GM23338 (cell line): ENCODE data around the gene YPEL4. TPM values are rescaled to one million over a fixed set of nuclear protein-coding genes. Genes with fewer than 3 reads are reported as not detected.

Experiments used
- ATAC-seq: fragments of 200-7000 bp; cut with Tn5 transposase; 3 replicates; pipeline ENCODE4 v1.9.1; 2020
- DNase-seq: peaks from one replicate; pipeline ENCODE4 v3.0.0-alpha.2; 2015; ENCODE audit warnings: low spot score
- H2AFZ ChIP-seq: fragments of 200-600 bp; sonication (generic); 2 replicates; pipeline ENCODE4 v1.8.0; 2016; ENCODE audit warnings: antibody characterized with exemption, mild to moderate bottlenecking, moderate library complexity
- H3F3A ChIP-seq: fragments of 200-600 bp; sonication (generic); replicated peaks from 2 replicates; pipeline ENCODE4 v1.8.0; 2017; ENCODE audit warnings: antibody characterized with exemption, mixed run types, low read depth
- H3K27ac ChIP-seq: fragments of 200-600 bp; sonication (generic); 2 replicates; pipeline ENCODE4 v1.6.1; 2016; ENCODE audit warnings: low read depth
- H3K27me3 ChIP-seq: fragments of 200-600 bp; sonication (generic); 2 replicates; pipeline ENCODE4 v1.8.0; 2016; ENCODE audit warnings: mild to moderate bottlenecking, mixed run types, moderate library complexity; ENCODE audit not compliant: insufficient read depth
- H3K36me3 ChIP-seq: fragments of 200-600 bp; sonication (generic); 2 replicates; pipeline ENCODE4 v1.8.0; 2016; ENCODE audit warnings: mild to moderate bottlenecking; ENCODE audit not compliant: insufficient read depth
- H3K4me1 ChIP-seq: fragments of 200-600 bp; sonication (generic); 2 replicates; pipeline ENCODE4 v1.8.0; 2016; ENCODE audit warnings: mild to moderate bottlenecking, moderate library complexity; ENCODE audit not compliant: insufficient read depth
- H3K4me2 ChIP-seq: fragments of 200-600 bp; sonication (generic); 2 replicates; pipeline ENCODE4 v1.7.1; 2017; ENCODE audit warnings: mixed run types
- H3K4me3 ChIP-seq: fragments of 200-600 bp; sonication (generic); 2 replicates; pipeline ENCODE4 v1.6.1; 2016; ENCODE audit warnings: mixed run types
- H3K79me2 ChIP-seq: fragments of 200-600 bp; sonication (generic); replicated peaks from 2 replicates; pipeline ENCODE4 v1.8.0; 2017; ENCODE audit warnings: mild to moderate bottlenecking; ENCODE audit not compliant: insufficient read depth
- H3K9me2 ChIP-seq: fragments of 200-600 bp; sonication (generic); 2 replicates; pipeline ENCODE4 v1.8.0; 2017; ENCODE audit not compliant: insufficient read depth
- H4K20me1 ChIP-seq: fragments of 200-600 bp; sonication (generic); replicated peaks from 2 replicates; pipeline ENCODE4 v1.8.0; 2017; ENCODE audit warnings: mild to moderate bottlenecking; ENCODE audit not compliant: insufficient read depth
- H3K27ac Mint-ChIP-seq: 2 replicates; pipeline ENCODE4 v1.8.0; 2020; ENCODE audit warnings: inconsistent platforms, mild to moderate bottlenecking, moderate library complexity, mixed read lengths
- H3K27me3 Mint-ChIP-seq: 3 replicates; pipeline ENCODE4 v1.8.0; 2022; ENCODE audit warnings: low read depth, mild to moderate bottlenecking, moderate library complexity, mixed read lengths, inconsistent platforms; ENCODE audit not compliant: insufficient read depth, poor library complexity
- H3K36me3 Mint-ChIP-seq: 3 replicates; pipeline ENCODE4 v1.8.0; 2021; ENCODE audit warnings: low read depth, mild to moderate bottlenecking, inconsistent platforms, moderate library complexity, mixed read lengths
- H3K4me1 Mint-ChIP-seq: 3 replicates; pipeline ENCODE4 v1.8.0; 2020; ENCODE audit warnings: mild to moderate bottlenecking, inconsistent platforms, mixed read lengths
- H3K4me3 Mint-ChIP-seq: 3 replicates; pipeline ENCODE4 v1.8.0; 2021; ENCODE audit warnings: moderate library complexity, mild to moderate bottlenecking, inconsistent platforms, mixed read lengths
- H3K9me3 Mint-ChIP-seq: 3 replicates; pipeline ENCODE4 v1.8.0; 2020; ENCODE audit warnings: moderate library complexity, mild to moderate bottlenecking, inconsistent platforms, mixed read lengths
- CREB1 ChIP-seq: fragments of 250-450 bp; sonication (Bioruptor Pico); IDR thresholded peaks from 2 replicates; pipeline ENCODE4 v1.5.0; 2020; ENCODE audit warnings: low read depth, mild to moderate bottlenecking, moderate library complexity
- ETS1 ChIP-seq: IDR thresholded peaks from 2 replicates; pipeline ENCODE4 v1.6.1; 2016; ENCODE audit warnings: antibody characterized with exemption
- EZH2 ChIP-seq: fragments of 200-600 bp; sonication (generic); IDR thresholded peaks from one replicate; pipeline ENCODE4 v1.8.0; 2017; ENCODE audit warnings: antibody characterized with exemption, mild to moderate bottlenecking, low read depth; ENCODE audit not compliant: unreplicated experiment
- EZH2phosphoT487 ChIP-seq: fragments of 200-600 bp; sonication (generic); IDR thresholded peaks from one replicate; pipeline ENCODE4 v1.8.1; 2018; ENCODE audit warnings: antibody characterized with exemption; ENCODE audit not compliant: unreplicated experiment
- JUNB ChIP-seq: IDR thresholded peaks from one replicate; pipeline ENCODE4 v1.6.1; 2016; ENCODE audit warnings: antibody characterized with exemption; ENCODE audit not compliant: unreplicated experiment
- POLR2AphosphoS5 ChIP-seq: IDR thresholded peaks from 2 replicates; pipeline ENCODE4 v1.6.1; 2016; ENCODE audit warnings: antibody characterized with exemption, low read depth
- ZNF114 ChIP-seq: fragments of 250-450 bp; sonication (Bioruptor Pico); IDR thresholded peaks from 2 replicates; pipeline ENCODE4 v1.5.0; 2020; ENCODE audit warnings: mild to moderate bottlenecking, moderate library complexity
- ZNF331 ChIP-seq: fragments of 250-450 bp; sonication (Bioruptor Pico); IDR thresholded peaks from 2 replicates; pipeline ENCODE4 v1.5.0; 2020; ENCODE audit warnings: low read depth, mild to moderate bottlenecking, moderate library complexity
- polyA plus RNA-seq: library from polyadenylated mRNA; unstranded; fragments of >200 nt; fragmentation: Nextera tagmentation; extraction: Ambion mirVana; gene quantifications from 2 replicates; pipeline ENCODE4 v1.2.1, GENCODE V29; 2016
- total RNA-seq: library from RNA; depleted of rRNA; stranded (reverse); fragments of >200 nt; shearing (Covaris generic); gene quantifications from 2 replicates; pipeline ENCODE4 v1.2.3, GENCODE V29; 2014
- TF ChIP-seq, protein P1 (sequence below): IDR thresholded peaks from one replicate; pipeline ENCODE4 v1.6.1; 2018; ENCODE audit warnings: antibody characterized with exemption; ENCODE audit not compliant: unreplicated experiment
- TF ChIP-seq, protein P2 (sequence below), 2 experiments: fragments of 200-600 bp in 1 of 2; sonication (generic) in 1 of 2; conservative IDR thresholded peaks; 2 replicates each; pipeline versions ENCODE4 v1.5.1 to v1.6.1; 2016 to 2017; ENCODE audit warnings: antibody characterized with exemption in 2 of 2, low read depth in 2 of 2, mild to moderate bottlenecking in 2 of 2, moderate library complexity in 1 of 2

YPEL4 gene
- total and polyA plus RNA-seq, 2 experiments from 2014 or later: 1.1 TPM; not detected in 1

DNA sequence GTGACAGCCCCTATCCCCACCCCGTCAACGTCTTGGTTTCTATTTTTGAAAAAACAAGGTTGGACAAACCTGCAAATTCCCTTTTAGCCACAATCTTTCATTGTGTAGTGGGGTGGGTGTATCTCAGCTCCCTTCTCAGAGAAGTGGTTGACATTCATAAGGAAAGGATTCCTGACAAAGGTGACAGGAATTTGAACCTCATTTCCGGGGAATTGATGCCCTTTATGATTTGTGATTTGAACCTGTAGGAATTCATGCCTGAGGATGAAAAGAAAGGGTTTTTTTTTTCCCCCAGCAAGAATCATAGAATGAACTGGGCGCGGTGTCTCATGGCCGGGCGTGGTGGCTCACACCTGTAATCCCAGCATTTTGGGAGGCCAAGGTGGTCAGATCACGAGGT is 14.5 kb downstream of the YPEL4 start (continued):
- TF ChIP-seq ETS1 (no peak), CREB1 (CRISPR knock-in tag) (no peak), ZNF114 (CRISPR knock-in tag) (no peak), JUNB (no peak), EZH2 (no peak)
- TF ChIP-seq, protein P1, sequence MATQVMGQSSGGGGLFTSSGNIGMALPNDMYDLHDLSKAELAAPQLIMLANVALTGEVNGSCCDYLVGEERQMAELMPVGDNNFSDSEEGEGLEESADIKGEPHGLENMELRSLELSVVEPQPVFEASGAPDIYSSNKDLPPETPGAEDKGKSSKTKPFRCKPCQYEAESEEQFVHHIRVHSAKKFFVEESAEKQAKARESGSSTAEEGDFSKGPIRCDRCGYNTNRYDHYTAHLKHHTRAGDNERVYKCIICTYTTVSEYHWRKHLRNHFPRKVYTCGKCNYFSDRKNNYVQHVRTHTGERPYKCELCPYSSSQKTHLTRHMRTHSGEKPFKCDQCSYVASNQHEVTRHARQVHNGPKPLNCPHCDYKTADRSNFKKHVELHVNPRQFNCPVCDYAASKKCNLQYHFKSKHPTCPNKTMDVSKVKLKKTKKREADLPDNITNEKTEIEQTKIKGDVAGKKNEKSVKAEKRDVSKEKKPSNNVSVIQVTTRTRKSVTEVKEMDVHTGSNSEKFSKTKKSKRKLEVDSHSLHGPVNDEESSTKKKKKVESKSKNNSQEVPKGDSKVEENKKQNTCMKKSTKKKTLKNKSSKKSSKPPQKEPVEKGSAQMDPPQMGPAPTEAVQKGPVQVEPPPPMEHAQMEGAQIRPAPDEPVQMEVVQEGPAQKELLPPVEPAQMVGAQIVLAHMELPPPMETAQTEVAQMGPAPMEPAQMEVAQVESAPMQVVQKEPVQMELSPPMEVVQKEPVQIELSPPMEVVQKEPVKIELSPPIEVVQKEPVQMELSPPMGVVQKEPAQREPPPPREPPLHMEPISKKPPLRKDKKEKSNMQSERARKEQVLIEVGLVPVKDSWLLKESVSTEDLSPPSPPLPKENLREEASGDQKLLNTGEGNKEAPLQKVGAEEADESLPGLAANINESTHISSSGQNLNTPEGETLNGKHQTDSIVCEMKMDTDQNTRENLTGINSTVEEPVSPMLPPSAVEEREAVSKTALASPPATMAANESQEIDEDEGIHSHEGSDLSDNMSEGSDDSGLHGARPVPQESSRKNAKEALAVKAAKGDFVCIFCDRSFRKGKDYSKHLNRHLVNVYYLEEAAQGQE: no peak
- TF ChIP-seq, protein P2, sequence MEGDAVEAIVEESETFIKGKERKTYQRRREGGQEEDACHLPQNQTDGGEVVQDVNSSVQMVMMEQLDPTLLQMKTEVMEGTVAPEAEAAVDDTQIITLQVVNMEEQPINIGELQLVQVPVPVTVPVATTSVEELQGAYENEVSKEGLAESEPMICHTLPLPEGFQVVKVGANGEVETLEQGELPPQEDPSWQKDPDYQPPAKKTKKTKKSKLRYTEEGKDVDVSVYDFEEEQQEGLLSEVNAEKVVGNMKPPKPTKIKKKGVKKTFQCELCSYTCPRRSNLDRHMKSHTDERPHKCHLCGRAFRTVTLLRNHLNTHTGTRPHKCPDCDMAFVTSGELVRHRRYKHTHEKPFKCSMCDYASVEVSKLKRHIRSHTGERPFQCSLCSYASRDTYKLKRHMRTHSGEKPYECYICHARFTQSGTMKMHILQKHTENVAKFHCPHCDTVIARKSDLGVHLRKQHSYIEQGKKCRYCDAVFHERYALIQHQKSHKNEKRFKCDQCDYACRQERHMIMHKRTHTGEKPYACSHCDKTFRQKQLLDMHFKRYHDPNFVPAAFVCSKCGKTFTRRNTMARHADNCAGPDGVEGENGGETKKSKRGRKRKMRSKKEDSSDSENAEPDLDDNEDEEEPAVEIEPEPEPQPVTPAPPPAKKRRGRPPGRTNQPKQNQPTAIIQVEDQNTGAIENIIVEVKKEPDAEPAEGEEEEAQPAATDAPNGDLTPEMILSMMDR (conservative IDR thresholded peaks at IDR 0.05; ENCODE audit: low read depth in 2 of 2): no peak

- Histone ChIP-seq H3K79me2 (peaks cover 14% of the 10 kb centered on the region), H3K9me2 (peaks cover 32% of the 10 kb centered on the region), H4K20me1 (no peaks in the 10 kb centered on the region), H3F3A (peaks cover 20% of the 10 kb centered on the region), H3K4me1 (peaks cover 12% of the 10 kb centered on the region), H2AFZ (no peak overlapping the region), H3K4me2 (no peak overlapping the region), H3K4me3 (no peak overlapping the region), H3K36me3 (no peaks in the 10 kb centered on the region), H3K27me3 (no peaks in the 10 kb centered on the region), H3K27ac (no peak overlapping the region)
- H3K4me1 Mint-ChIP-seq: peaks cover 17% of the 10 kb centered on the region
- peaks cover 19% of the 10 kb centered on the region for H3K27me3 Mint-ChIP-seq
- H3K36me3 Mint-ChIP-seq: peaks cover 12% of the 10 kb centered on the region
- DNase-seq (no peak), ATAC-seq (no peak)
- H3K27ac Mint-ChIP-seq: no peak overlapping the region
- H3K9me3 Mint-ChIP-seq: peaks cover 3% of the 10 kb centered on the region; the same call in 1 of the 3 replicates
- no peak overlapping the region for H3K4me3 Mint-ChIP-seq
- TF ChIP-seq, protein P2 (conservative IDR thresholded peaks at IDR 0.05; ENCODE audit: low read depth in 2 of 2): no peak
- TF ChIP-seq EZH2phosphoT487: no peak
- no peak for TF ChIP-seq POLR2AphosphoS5
- TF ChIP-seq ZNF114 (CRISPR knock-in tag): no peak
- no peak for TF ChIP-seq EZH2
- no peak for TF ChIP-seq CREB1 (CRISPR knock-in tag)
- no peak for TF ChIP-seq ZNF331 (CRISPR knock-in tag)
- no peak for TF ChIP-seq JUNB
Measured at GRCh38 chr11:57634311-57634710, 15.4 kb downstream of the YPEL4 start.
